HEK293 (cell line): ENCODE data around the gene CGB2.

Experiments
- AEBP2 ChIP-seq: fragments of 450-650 bp; formaldehyde crosslinking; IDR thresholded peaks from 2 replicates; pipeline ENCODE4 v1.5.1; 2016; ENCODE audit warnings: missing biosample characterization, missing genetic modification characterization, borderline replicate concordance
- BCL11B ChIP-seq: fragments of 450-650 bp; formaldehyde crosslinking; IDR thresholded peaks from 2 replicates; pipeline ENCODE4 v1.5.1; 2016; ENCODE audit warnings: low read depth, missing biosample characterization, missing genetic modification characterization
- CTCF ChIP-seq: fragments of 450-650 bp; formaldehyde crosslinking; IDR thresholded peaks from 2 replicates; pipeline ENCODE4 v1.5.1; 2016; ENCODE audit warnings: missing biosample characterization, missing genetic modification characterization
- GFI1B ChIP-seq: fragments of 450-650 bp; formaldehyde crosslinking; IDR thresholded peaks from 2 replicates; pipeline ENCODE4 v1.5.1; 2016; ENCODE audit warnings: missing biosample characterization, missing genetic modification characterization
- KLF16 ChIP-seq: fragments of 450-650 bp; formaldehyde crosslinking; IDR thresholded peaks from 2 replicates; pipeline ENCODE4 v1.5.1; 2017; ENCODE audit warnings: missing biosample characterization, missing genetic modification characterization
- ZBTB10 ChIP-seq: fragments of 450-650 bp; formaldehyde crosslinking; IDR thresholded peaks from 2 replicates; pipeline ENCODE4 v1.5.1; 2016; ENCODE audit warnings: missing biosample characterization, missing genetic modification characterization
- ZNF221 ChIP-seq: fragments of 450-650 bp; formaldehyde crosslinking; IDR thresholded peaks from 2 replicates; pipeline ENCODE4 v1.5.1; 2017; ENCODE audit warnings: missing biosample characterization, missing genetic modification characterization, borderline replicate concordance
- ZNF274 ChIP-seq, 2 experiments: fragments of 200-500 bp in 1 of 2; fragments of 450-650 bp in 1 of 2; sonication (Bioruptor generic) in 1 of 2; formaldehyde crosslinking in 1 of 2; IDR thresholded peaks; 2 replicates each; pipeline versions ENCODE4 v1.5.1 to v1.6.1; 2014 to 2016; ENCODE audit warnings: borderline replicate concordance in 1 of 2, inconsistent platforms in 1 of 2, low read length in 1 of 2, missing biosample characterization in 1 of 2, missing genetic modification characterization in 1 of 2
- ZNF394 ChIP-seq: fragments of 450-650 bp; formaldehyde crosslinking; IDR thresholded peaks from 2 replicates; pipeline ENCODE4 v1.5.1; 2016; ENCODE audit warnings: missing biosample characterization, missing genetic modification characterization, mild to moderate bottlenecking, moderate library complexity, borderline replicate concordance
- ZNF837 ChIP-seq: fragments of 450-650 bp; formaldehyde crosslinking; IDR thresholded peaks from 2 replicates; pipeline ENCODE4 v1.5.1; 2016; ENCODE audit warnings: missing biosample characterization, missing genetic modification characterization

- TF ChIP-seq ZNF274 (IDR thresholded peaks at IDR 0.05; ENCODE audit: low read length) (no peak), ZNF274 (tag by site-specific recombination; IDR thresholded peaks at IDR 0.05; ENCODE audit: borderline replicate concordance) (no peak), GFI1B (no peak), ZNF394 (no peak), ZNF221 (tag by site-specific recombination) (no peak), CTCF (tag by site-specific recombination) (no peak), ZNF837 (tag by site-specific recombination) (no peak), KLF16 (no peak), BCL11B (tag by site-specific recombination) (no peak), AEBP2 (tag by site-specific recombination) (no peak), ZBTB10 (tag by site-specific recombination) (no peak)
Measured at GRCh38 chr19:48986211-48986610, 45.5 kb upstream of the CGB2 start.
